Chondrocyte (in vitro differentiated cells): Measurements from ENCODE around the gene ADGRE3. TPM values are rescaled to one million over a fixed set of nuclear protein-coding genes. Genes with fewer than 3 reads are reported as not detected.
"Not testable (repeated sequence)": the region's sequence is repeated elsewhere in the genome, so short reads cannot be mapped to it uniquely, and the experiment has no call there.

Source experiments
- DNase-seq: peaks from one replicate; pipeline ENCODE4 v3.0.0; 2021; ENCODE audit warnings: mixed read lengths, low spot score
- H3K27ac Mint-ChIP-seq: one replicate; pipeline ENCODE4 v1.8.0; 2021; ENCODE audit warnings: mild to moderate bottlenecking, moderate library complexity, mixed read lengths; ENCODE audit not compliant: unreplicated experiment
- H3K27me3 Mint-ChIP-seq: 2 replicates; pipeline ENCODE4 v1.8.0; 2021; ENCODE audit warnings: low read depth, mixed read lengths
- H3K36me3 Mint-ChIP-seq: 2 replicates; pipeline ENCODE4 v1.8.0; 2021; ENCODE audit warnings: low read depth, mixed read lengths
- H3K4me1 Mint-ChIP-seq: 2 replicates; pipeline ENCODE4 v1.8.0; 2021; ENCODE audit warnings: low read depth, mild to moderate bottlenecking, mixed read lengths
- H3K4me3 Mint-ChIP-seq: one replicate; pipeline ENCODE4 v1.8.0; 2021; ENCODE audit warnings: mild to moderate bottlenecking, moderate library complexity, mixed read lengths; ENCODE audit not compliant: unreplicated experiment
- H3K9me3 Mint-ChIP-seq: 2 replicates; pipeline ENCODE4 v1.8.0; 2021; ENCODE audit warnings: low read depth, mixed read lengths
- total RNA-seq: library from RNA; stranded (reverse); gene quantifications from 3 replicates; pipeline ENCODE4 v1.2.1, GENCODE V29; 2021
- TF ChIP-seq, protein P1 (sequence below): fragments of 200-600 bp; sonication (generic); IDR thresholded peaks from 2 replicates; pipeline ENCODE4 v1.5.0; 2021; ENCODE audit warnings: antibody characterized with exemption, mild to moderate bottlenecking, moderate library complexity

ADGRE3 gene
- total RNA-seq, 1 donor from 2014 or later: not detected

DNA sequence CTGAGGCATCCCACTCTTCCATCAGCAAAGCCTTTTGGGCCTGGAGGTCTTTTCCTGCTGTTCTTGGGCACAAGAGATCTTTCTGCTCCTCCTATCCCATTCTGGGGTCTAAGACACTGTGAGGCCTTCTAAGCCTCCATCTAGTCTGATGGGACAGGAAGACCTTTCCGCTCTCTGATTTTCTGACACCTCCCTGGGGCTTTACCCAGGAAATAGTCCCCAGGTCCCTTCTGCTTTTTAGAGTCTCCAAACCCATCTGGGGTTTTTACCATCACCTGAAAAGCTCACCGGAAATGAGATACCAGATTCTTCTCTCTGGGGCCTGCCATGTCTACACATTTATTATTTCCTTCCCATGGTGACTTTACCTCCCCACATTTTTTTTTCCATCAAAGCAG lies 70.7 kb downstream of the ADGRE3 start:
- TF ChIP-seq, protein P1, sequence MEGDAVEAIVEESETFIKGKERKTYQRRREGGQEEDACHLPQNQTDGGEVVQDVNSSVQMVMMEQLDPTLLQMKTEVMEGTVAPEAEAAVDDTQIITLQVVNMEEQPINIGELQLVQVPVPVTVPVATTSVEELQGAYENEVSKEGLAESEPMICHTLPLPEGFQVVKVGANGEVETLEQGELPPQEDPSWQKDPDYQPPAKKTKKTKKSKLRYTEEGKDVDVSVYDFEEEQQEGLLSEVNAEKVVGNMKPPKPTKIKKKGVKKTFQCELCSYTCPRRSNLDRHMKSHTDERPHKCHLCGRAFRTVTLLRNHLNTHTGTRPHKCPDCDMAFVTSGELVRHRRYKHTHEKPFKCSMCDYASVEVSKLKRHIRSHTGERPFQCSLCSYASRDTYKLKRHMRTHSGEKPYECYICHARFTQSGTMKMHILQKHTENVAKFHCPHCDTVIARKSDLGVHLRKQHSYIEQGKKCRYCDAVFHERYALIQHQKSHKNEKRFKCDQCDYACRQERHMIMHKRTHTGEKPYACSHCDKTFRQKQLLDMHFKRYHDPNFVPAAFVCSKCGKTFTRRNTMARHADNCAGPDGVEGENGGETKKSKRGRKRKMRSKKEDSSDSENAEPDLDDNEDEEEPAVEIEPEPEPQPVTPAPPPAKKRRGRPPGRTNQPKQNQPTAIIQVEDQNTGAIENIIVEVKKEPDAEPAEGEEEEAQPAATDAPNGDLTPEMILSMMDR: no peak
- peaks cover 3% of the 10 kb centered on the region for H3K9me3 Mint-ChIP-seq
- no peak overlapping the region for H3K4me3 Mint-ChIP-seq
- no peaks in the 10 kb centered on the region for H3K27me3 Mint-ChIP-seq
- no peaks in the 10 kb centered on the region for H3K4me1 Mint-ChIP-seq
- no peak overlapping the region for H3K27ac Mint-ChIP-seq
- no peaks in the 10 kb centered on the region for H3K36me3 Mint-ChIP-seq
- DNase-seq: no peak

GRCh38 chr19:14599548-14600147 lies 75.0 kb downstream of the ADGRE3 start:
- TF ChIP-seq, protein P1: no peak
- H3K9me3 Mint-ChIP-seq: peaks cover 10% of the 10 kb centered on the region
- DNase-seq: no peak
- no peaks in the 10 kb centered on the region for H3K36me3 Mint-ChIP-seq
- H3K27me3 Mint-ChIP-seq: no peaks in the 10 kb centered on the region
- H3K27ac Mint-ChIP-seq: no peak overlapping the region
- no peaks in the 10 kb centered on the region for H3K4me1 Mint-ChIP-seq
- H3K4me3 Mint-ChIP-seq: no peak overlapping the region

DNA sequence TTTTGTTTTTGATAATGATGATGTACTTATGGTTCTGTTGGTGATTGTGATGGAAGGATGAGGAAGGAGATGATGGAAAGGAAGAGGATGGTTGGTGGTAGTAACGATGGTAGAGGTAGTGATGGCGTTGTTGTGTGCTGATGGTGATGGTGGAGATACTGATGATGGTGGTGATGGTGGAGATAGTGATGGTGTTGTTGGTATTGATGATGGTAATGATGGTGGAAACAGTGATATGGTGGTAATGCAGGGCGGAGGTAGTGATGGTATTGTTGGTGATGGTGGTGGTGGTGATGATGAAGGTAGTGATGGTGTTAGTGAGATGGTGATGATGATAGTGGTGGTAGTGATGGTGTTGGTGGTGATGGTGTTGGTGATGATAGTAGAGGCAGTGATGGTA lies 79.1 kb downstream of the ADGRE3 start:
- H3K4me1 Mint-ChIP-seq: no peaks in the 10 kb centered on the region
- TF ChIP-seq, protein P1: no peak
- peaks cover 2% of the 10 kb centered on the region for H3K27me3 Mint-ChIP-seq
- peaks cover 7% of the 10 kb centered on the region for H3K9me3 Mint-ChIP-seq
- no peaks in the 10 kb centered on the region for H3K36me3 Mint-ChIP-seq
- H3K27ac Mint-ChIP-seq: no peak overlapping the region
- H3K4me3 Mint-ChIP-seq: no peak overlapping the region
- DNase-seq: no peak

- H3K36me3 Mint-ChIP-seq, H3K4me3 Mint-ChIP-seq, H3K9me3 Mint-ChIP-seq, DNase-seq, H3K4me1 Mint-ChIP-seq, H3K27me3 Mint-ChIP-seq, H3K27ac Mint-ChIP-seq: not testable (repeated sequence)
Observed at GRCh38 chr19:14589433-14589832, 85.2 kb downstream of the ADGRE3 start.

- H3K36me3 Mint-ChIP-seq, DNase-seq, H3K4me1 Mint-ChIP-seq: not testable (repeated sequence)
Observed at GRCh38 chr19:14585187-14585586, 89.5 kb downstream of the ADGRE3 start.

GRCh38 chr19:14584372-14584771 lies 90.3 kb downstream of the ADGRE3 start:
- H3K27me3 Mint-ChIP-seq, DNase-seq, H3K4me3 Mint-ChIP-seq, H3K9me3 Mint-ChIP-seq, H3K4me1 Mint-ChIP-seq, H3K27ac Mint-ChIP-seq, H3K36me3 Mint-ChIP-seq: not testable (repeated sequence)

More at GRCh38 chr19:14585187-14585586, 89.5 kb downstream of the ADGRE3 start:
- H3K27me3 Mint-ChIP-seq, H3K9me3 Mint-ChIP-seq, H3K4me3 Mint-ChIP-seq, H3K27ac Mint-ChIP-seq: not testable (repeated sequence)

DNA sequence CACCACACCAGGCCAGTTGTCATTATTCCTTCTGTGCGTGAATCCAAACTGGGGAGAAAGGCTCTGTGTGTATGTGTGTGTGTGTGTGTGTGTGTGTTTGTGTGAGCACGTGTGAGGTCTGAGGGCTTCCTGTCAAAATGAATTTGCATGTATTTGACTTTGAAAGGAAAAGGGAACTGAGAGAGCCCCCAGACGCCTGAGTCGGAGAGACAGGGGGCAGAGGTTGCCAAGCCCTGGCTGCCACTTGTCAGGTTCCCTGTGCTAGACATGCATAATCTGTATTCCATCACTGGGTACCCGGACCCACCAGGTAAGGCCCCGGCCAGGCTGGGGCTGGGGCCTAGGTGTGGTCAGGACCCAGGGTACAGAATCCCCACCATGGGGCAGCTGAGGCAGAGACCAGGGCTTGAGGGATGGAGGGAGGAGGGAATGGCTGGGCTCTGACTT lies 91.7 kb downstream of the ADGRE3 start, which contains the start of gene CLEC17A:
Gene CLEC17A, plus strand, starts transcription at position 191 of the 447 bp plus-strand sequence. Its CDS starts 77 bp downstream, at position 268.
- Mint-ChIP-seq H3K36me3 (no peaks in the 10 kb centered on the region), H3K27ac (no peak within 1 kb of the TSS), H3K9me3 (no peaks in the 10 kb centered on the region), H3K4me3 (no peak within 1 kb of the TSS), H3K27me3 (no peaks in the 10 kb centered on the region), H3K4me1 (no peaks in the 10 kb centered on the region)
- no peak for DNase-seq
- TF ChIP-seq, protein P1: no peak
